ENCODE results near the gene TREM2. TPM values are rescaled to one million over a fixed set of nuclear protein-coding genes. Genes with fewer than 3 reads are reported as not detected.

TREM2 gene
- total RNA-seq, 1 experiment from 2014 or later: not detected

- no peak for DNase-seq (ENCODE audit: low read depth in 1 of 2, low spot score in 2 of 2)
- H3K4me1 ChIP-seq (replicated peaks): no peaks in the 10 kb centered on the region
- no peaks in the 10 kb centered on the region; the same call in 1 of the 2 replicates for H3K27me3 ChIP-seq (replicated peaks)
Measured at GRCh38 chr6:41175084-41175483, 12.2 kb upstream of the TREM2 start.

GRCh38 chr6:41174610-41175009 lies 11.7 kb upstream of the TREM2 start:
- no peaks in the 10 kb centered on the region for H3K27me3 ChIP-seq (replicated peaks)
- no peaks in the 10 kb centered on the region for H3K36me3 ChIP-seq
- H3K27ac ChIP-seq: no peak overlapping the region
- no peak for DNase-seq (ENCODE audit: low read depth in 1 of 2, low spot score in 2 of 2)
- no peaks in the 10 kb centered on the region for H3K4me1 ChIP-seq (replicated peaks)
- no peak overlapping the region for H3K4me3 ChIP-seq
- no peaks in the 10 kb centered on the region for H3K9me3 ChIP-seq (replicated peaks)

More at GRCh38 chr6:41175084-41175483, 12.2 kb upstream of the TREM2 start:
- H3K27ac ChIP-seq: no peak overlapping the region
- no peaks in the 10 kb centered on the region for H3K36me3 ChIP-seq
- H3K4me3 ChIP-seq: no peak overlapping the region
- H3K9me3 ChIP-seq (replicated peaks): no peaks in the 10 kb centered on the region

GRCh38 chr6:41171908-41172307 lies 9.0 kb upstream of the TREM2 start:
- Histone ChIP-seq H3K9me3 (replicated peaks) (no peaks in the 10 kb centered on the region), H3K36me3 (no peaks in the 10 kb centered on the region), H3K4me1 (replicated peaks) (no peaks in the 10 kb centered on the region), H3K4me3 (no peak overlapping the region), H3K27me3 (replicated peaks) (no peaks in the 10 kb centered on the region), H3K27ac (no peak overlapping the region)
- DNase-seq (ENCODE audit: low read depth in 1 of 2, low spot score in 2 of 2): peak in 1 of 2 experiments; percentile 9

- peak in 1 of 2 experiments; percentile 25 for DNase-seq (ENCODE audit: low read depth in 1 of 2, low spot score in 2 of 2)
- Histone ChIP-seq H3K4me3 (no peak overlapping the region), H3K36me3 (no peaks in the 10 kb centered on the region), H3K27ac (no peak overlapping the region), H3K9me3 (replicated peaks) (no peaks in the 10 kb centered on the region), H3K27me3 (replicated peaks) (no peaks in the 10 kb centered on the region), H3K4me1 (replicated peaks) (no peaks in the 10 kb centered on the region)
Measured at GRCh38 chr6:41170547-41171160, 7.7 kb upstream of the TREM2 start.

GRCh38 chr6:41167173-41167963 lies 4.5 kb upstream of the TREM2 start:
- no peak for DNase-seq (ENCODE audit: low read depth in 1 of 2, low spot score in 2 of 2)
- peaks cover 14% of the 10 kb centered on the region for H3K27me3 ChIP-seq (replicated peaks)
- no peak overlapping the region for H3K4me3 ChIP-seq
- H3K4me1 ChIP-seq (replicated peaks): no peaks in the 10 kb centered on the region
- H3K27ac ChIP-seq: no peak overlapping the region
- no peaks in the 10 kb centered on the region for H3K36me3 ChIP-seq
- H3K9me3 ChIP-seq (replicated peaks): no peaks in the 10 kb centered on the region; the same call in 1 of the 2 replicates

- Histone ChIP-seq H3K4me3 (no peak overlapping the region), H3K36me3 (no peaks in the 10 kb centered on the region), H3K27me3 (replicated peaks) (peaks cover 14% of the 10 kb centered on the region), H3K9me3 (replicated peaks) (no peaks in the 10 kb centered on the region; the same call in 1 of the 2 replicates), H3K27ac (no peak overlapping the region), H3K4me1 (replicated peaks) (no peaks in the 10 kb centered on the region)
- no peak for DNase-seq (ENCODE audit: low read depth in 1 of 2, low spot score in 2 of 2)
Measured at GRCh38 chr6:41164551-41165120, 1.7 kb upstream of the TREM2 start.

- Histone ChIP-seq H3K4me1 (replicated peaks) (no peaks in the 10 kb centered on the region), H3K27ac (no peak overlapping the region), H3K4me3 (no peak overlapping the region), H3K9me3 (replicated peaks) (no peaks in the 10 kb centered on the region; the same call in 1 of the 2 replicates), H3K27me3 (replicated peaks) (peaks cover 14% of the 10 kb centered on the region), H3K36me3 (no peaks in the 10 kb centered on the region)
- DNase-seq (ENCODE audit: low read depth in 1 of 2, low spot score in 2 of 2): no peak
Measured at GRCh38 chr6:41163419-41163717, 452 bp upstream of the TREM2 start.

GRCh38 chr6:41161851-41162552 lies 914 bp downstream of the TREM2 start:
- Histone ChIP-seq H3K4me1 (replicated peaks) (no peaks in the 10 kb centered on the region), H3K9me3 (replicated peaks) (no peaks in the 10 kb centered on the region; the same call in 1 of the 2 replicates), H3K27me3 (replicated peaks) (peaks cover 14% of the 10 kb centered on the region), H3K36me3 (no peaks in the 10 kb centered on the region), H3K27ac (no peak overlapping the region), H3K4me3 (no peak overlapping the region)
- DNase-seq (ENCODE audit: low read depth in 1 of 2, low spot score in 2 of 2): no peak

GRCh38 chr6:41161380-41161779 lies 1.5 kb downstream of the TREM2 start:
- no peaks in the 10 kb centered on the region for H3K4me1 ChIP-seq (replicated peaks)
- no peak for DNase-seq (ENCODE audit: low read depth in 1 of 2, low spot score in 2 of 2)
- H3K9me3 ChIP-seq (replicated peaks): no peaks in the 10 kb centered on the region; the same call in 1 of the 2 replicates

GRCh38 chr6:41160933-41161332 lies 2.0 kb downstream of the TREM2 start:
- no peaks in the 10 kb centered on the region for H3K36me3 ChIP-seq
- DNase-seq (ENCODE audit: low read depth in 1 of 2, low spot score in 2 of 2): no peak
- H3K27ac ChIP-seq: no peak overlapping the region
- H3K4me1 ChIP-seq (replicated peaks): no peaks in the 10 kb centered on the region
- H3K9me3 ChIP-seq (replicated peaks): no peaks in the 10 kb centered on the region; the same call in 1 of the 2 replicates
- peaks cover 14% of the 10 kb centered on the region for H3K27me3 ChIP-seq (replicated peaks)
- no peak overlapping the region for H3K4me3 ChIP-seq

More at GRCh38 chr6:41161380-41161779, 1.5 kb downstream of the TREM2 start:
- no peaks in the 10 kb centered on the region for H3K36me3 ChIP-seq
- H3K27me3 ChIP-seq (replicated peaks): peaks cover 14% of the 10 kb centered on the region
- no peak overlapping the region for H3K4me3 ChIP-seq
- H3K27ac ChIP-seq: no peak overlapping the region

GRCh38 chr6:41159415-41160082 lies 3.4 kb downstream of the TREM2 start:
- H3K36me3 ChIP-seq: no peaks in the 10 kb centered on the region
- no peak for DNase-seq (ENCODE audit: low read depth in 1 of 2, low spot score in 2 of 2)
- H3K27me3 ChIP-seq (replicated peaks): peaks cover 14% of the 10 kb centered on the region
- H3K4me1 ChIP-seq (replicated peaks): no peaks in the 10 kb centered on the region
- no peaks in the 10 kb centered on the region; the same call in 1 of the 2 replicates for H3K9me3 ChIP-seq (replicated peaks)
- no peak overlapping the region for H3K27ac ChIP-seq
- H3K4me3 ChIP-seq: no peak overlapping the region

- no peak for DNase-seq (ENCODE audit: low read depth in 1 of 2, low spot score in 2 of 2)
- H3K27me3 ChIP-seq (replicated peaks): 0 out of 2 replicates have a peak, but pooled peaks cover 9% of the 10 kb centered on the region
- H3K4me1 ChIP-seq (replicated peaks): no peaks in the 10 kb centered on the region
- no peak overlapping the region for H3K4me3 ChIP-seq
- no peaks in the 10 kb centered on the region for H3K36me3 ChIP-seq
- H3K9me3 ChIP-seq (replicated peaks): no peaks in the 10 kb centered on the region
- H3K27ac ChIP-seq: no peak overlapping the region
Measured at GRCh38 chr6:41157323-41157722, 5.6 kb downstream of the TREM2 start.

- Histone ChIP-seq H3K27ac (no peak overlapping the region), H3K9me3 (replicated peaks) (no peaks in the 10 kb centered on the region), H3K4me1 (replicated peaks) (no peaks in the 10 kb centered on the region), H3K27me3 (replicated peaks) (0 out of 2 replicates have a peak, but pooled peaks cover 9% of the 10 kb centered on the region), H3K36me3 (no peaks in the 10 kb centered on the region), H3K4me3 (no peak overlapping the region)
- DNase-seq (ENCODE audit: low read depth in 1 of 2, low spot score in 2 of 2): no peak
Measured at GRCh38 chr6:41156771-41157170, 6.1 kb downstream of the TREM2 start.

Data from SJSA1 (cell line).